ENCODE measurements around the gene TGM6.

Gene TGM6

GRCh38 chr20:2364044-2364443, 16.7 kb upstream of the TGM6 start:
- peak; percentile 48 for DNase-seq (ENCODE audit: low spot score)

- DNase-seq (ENCODE audit: low spot score) = no peak
Measured at GRCh38 chr20:2365091-2365490, 15.6 kb upstream of the TGM6 start.

GRCh38 chr20:2365666-2366065, 15.0 kb upstream of the TGM6 start:
- DNase-seq (ENCODE audit: low spot score) = no peak

GRCh38 chr20:2368621-2369020, 12.1 kb upstream of the TGM6 start:
- no peak for DNase-seq (ENCODE audit: low spot score)

- no peak for DNase-seq (ENCODE audit: low spot score)
Measured at GRCh38 chr20:2373098-2373497, 7.6 kb upstream of the TGM6 start.

GRCh38 chr20:2374346-2375125, 6.2 kb upstream of the TGM6 start:
- no peak for DNase-seq (ENCODE audit: low spot score)

- DNase-seq (ENCODE audit: low spot score) = no peak
Measured at GRCh38 chr20:2378893-2379292, 1.8 kb upstream of the TGM6 start.

- DNase-seq (ENCODE audit: low spot score) = no peak
Measured at GRCh38 chr20:2379511-2380229, 1.0 kb upstream of the TGM6 start.

- DNase-seq (ENCODE audit: low spot score) = no peak
Measured at GRCh38 chr20:2381303-2381702, 602 bp downstream of the TGM6 start.

- DNase-seq (ENCODE audit: low spot score) = no peak
Measured at GRCh38 chr20:2382833-2383232, 2.1 kb downstream of the TGM6 start.

GRCh38 chr20:2385026-2385425, 4.3 kb downstream of the TGM6 start:
- no peak for DNase-seq (ENCODE audit: low spot score)

GRCh38 chr20:2385496-2385895, 4.8 kb downstream of the TGM6 start:
- no peak for DNase-seq (ENCODE audit: low spot score)

- peak; percentile 65 for DNase-seq (ENCODE audit: low spot score)
Measured at GRCh38 chr20:2386516-2387179, 5.9 kb downstream of the TGM6 start.

GRCh38 chr20:2387180-2387577, 6.5 kb downstream of the TGM6 start:
- no peak for DNase-seq (ENCODE audit: low spot score)

- no peak for DNase-seq (ENCODE audit: low spot score)
Measured at GRCh38 chr20:2387580-2387979, 6.9 kb downstream of the TGM6 start.

- DNase-seq (ENCODE audit: low spot score) = no peak
Measured at GRCh38 chr20:2390951-2391675, 10.4 kb downstream of the TGM6 start.

GRCh38 chr20:2394411-2395055, 13.8 kb downstream of the TGM6 start:
- no peak for DNase-seq (ENCODE audit: low spot score)

GRCh38 chr20:2395136-2395535, 14.4 kb downstream of the TGM6 start:
- no peak for DNase-seq (ENCODE audit: low spot score)

- no peak for DNase-seq (ENCODE audit: low spot score)
Measured at GRCh38 chr20:2396241-2396814, 15.6 kb downstream of the TGM6 start.

GRCh38 chr20:2397091-2397490, 16.4 kb downstream of the TGM6 start:
- DNase-seq (ENCODE audit: low spot score) = no peak

GRCh38 chr20:2397595-2398145, 17.0 kb downstream of the TGM6 start:
- no peak for DNase-seq (ENCODE audit: low spot score)
